Activated CD4-positive, alpha-beta T cell treated with anti-CD3 and anti-CD28 coated beads, Interleukin-10, Interleukin-2, amounts not matched to agents 100 ng/mL and 50 ng/mL, durations not matched to agents 16 hours and 8 hours (primary cell): ENCODE measurements around the gene SEMA3A.
A peak's percentile ranks its signal among the peaks of the same experiment; 100 is the strongest.

Experiments
- DNase-seq: peaks from one replicate; pipeline ENCODE4 v3.0.0-alpha.2; 2020

SEMA3A gene

GRCh38 chr7:84195295-84196060, 889 bp upstream of the SEMA3A start:
- DNase-seq = no peak

GRCh38 chr7:84193747-84194146, 842 bp downstream of the SEMA3A start:
- no peak for DNase-seq

GRCh38 chr7:84191842-84192241, 2.7 kb downstream of the SEMA3A start:
- DNase-seq = no peak

GRCh38 chr7:84191261-84191660, 3.3 kb downstream of the SEMA3A start:
- DNase-seq = no peak

GRCh38 chr7:84190016-84190705, 4.4 kb downstream of the SEMA3A start:
- no peak for DNase-seq

GRCh38 chr7:84188786-84189405, 5.7 kb downstream of the SEMA3A start:
- DNase-seq = no peak

GRCh38 chr7:84187813-84188510, 6.6 kb downstream of the SEMA3A start:
- peak; percentile 32 for DNase-seq

- no peak for DNase-seq
Observed at GRCh38 chr7:84187087-84187805, 7.3 kb downstream of the SEMA3A start.

- no peak for DNase-seq
Observed at GRCh38 chr7:84183741-84184140, 10.8 kb downstream of the SEMA3A start.

GRCh38 chr7:84182301-84182700, 12.3 kb downstream of the SEMA3A start:
- DNase-seq = no peak

GRCh38 chr7:84181628-84182027, 13.0 kb downstream of the SEMA3A start:
- no peak for DNase-seq

GRCh38 chr7:84177758-84178412, 16.7 kb downstream of the SEMA3A start:
- DNase-seq = no peak

- no peak for DNase-seq
Observed at GRCh38 chr7:84176716-84177115, 17.9 kb downstream of the SEMA3A start.

GRCh38 chr7:84175461-84175860, 19.1 kb downstream of the SEMA3A start:
- DNase-seq = no peak

GRCh38 chr7:84170646-84171045, 23.9 kb downstream of the SEMA3A start:
- no peak for DNase-seq

GRCh38 chr7:84162584-84162983, 32.0 kb downstream of the SEMA3A start:
- no peak for DNase-seq

GRCh38 chr7:84162125-84162524, 32.5 kb downstream of the SEMA3A start:
- DNase-seq = no peak

GRCh38 chr7:84161398-84161797, 33.2 kb downstream of the SEMA3A start:
- DNase-seq = no peak

- no peak for DNase-seq
Observed at GRCh38 chr7:84159435-84159834, 35.2 kb downstream of the SEMA3A start.

- DNase-seq = no peak
Observed at GRCh38 chr7:84157171-84157570, 37.4 kb downstream of the SEMA3A start.

- no peak for DNase-seq
Observed at GRCh38 chr7:84154991-84155781, 39.4 kb downstream of the SEMA3A start.
